Stimulated activated CD4-positive, alpha-beta T cell treated with anti-CD3 and anti-CD28 coated beads, Interleukin-2, amount 100 ng/mL, for 48 hours (primary cell): ENCODE measurements around the gene CFAP46.
"Not testable (repeated sequence)": the region's sequence is repeated elsewhere in the genome, so short reads cannot be mapped to it uniquely, and the experiment has no call there.

Experiments used
- DNase-seq, 2 donors: peaks; one replicate each; pipeline ENCODE4 v3.0.0-alpha.2; 2020

Gene CFAP46

GRCh38 chr10:132803416-132804210 is 138.8 kb downstream of the CFAP46 start:
- DNase-seq, result no peak

- DNase-seq, result no peak
Observed at GRCh38 chr10:132802694-132803320, 139.6 kb downstream of the CFAP46 start.

- no peak for DNase-seq
Observed at GRCh38 chr10:132802048-132802447, 140.3 kb downstream of the CFAP46 start.

GRCh38 chr10:132799865-132800264 is 142.5 kb downstream of the CFAP46 start:
- no peak for DNase-seq

- no peak for DNase-seq
Observed at GRCh38 chr10:132798876-132799275, 143.5 kb downstream of the CFAP46 start.

GRCh38 chr10:132798403-132798802 is 144.0 kb downstream of the CFAP46 start:
- DNase-seq, result no peak

GRCh38 chr10:132797986-132798385 is 144.4 kb downstream of the CFAP46 start:
- not testable (repeated sequence) for DNase-seq

GRCh38 chr10:132796846-132797245 is 145.5 kb downstream of the CFAP46 start:
- no peak for DNase-seq

GRCh38 chr10:132793871-132794849 is 148.2 kb downstream of the CFAP46 start:
- no peak for DNase-seq

- DNase-seq, result no peak
Observed at GRCh38 chr10:132793213-132793612, 149.2 kb downstream of the CFAP46 start.

GRCh38 chr10:132792796-132793195 is 149.6 kb downstream of the CFAP46 start:
- DNase-seq, result no peak

GRCh38 chr10:132792099-132792498 is 150.3 kb downstream of the CFAP46 start:
- DNase-seq, result not testable (repeated sequence)

- DNase-seq, result no peak
Observed at GRCh38 chr10:132790934-132791829, 151.2 kb downstream of the CFAP46 start.

- DNase-seq, result no peak
Observed at GRCh38 chr10:132790470-132790869, 151.9 kb downstream of the CFAP46 start.

- no peak for DNase-seq
Observed at GRCh38 chr10:132789659-132790148, 152.7 kb downstream of the CFAP46 start.

- DNase-seq, result no peak
Observed at GRCh38 chr10:132788831-132789219, 153.5 kb downstream of the CFAP46 start.

- no peak for DNase-seq
Observed at GRCh38 chr10:132788180-132788830, 154.1 kb downstream of the CFAP46 start.

GRCh38 chr10:132787495-132788179 is 154.7 kb downstream of the CFAP46 start:
- DNase-seq, result no peak

GRCh38 chr10:132786884-132787494 is 155.4 kb downstream of the CFAP46 start:
- no peak for DNase-seq

- DNase-seq, result no peak
Observed at GRCh38 chr10:132786476-132786883, 155.9 kb downstream of the CFAP46 start.
